ENCODE results near the gene PIK3R5. TPM values are rescaled to one million over a fixed set of nuclear protein-coding genes. Genes with fewer than 3 reads are reported as not detected.
A peak's percentile ranks its signal among the peaks of the same experiment; 100 is the strongest.
"Not testable (repeated sequence)": the region's sequence is repeated elsewhere in the genome, so short reads cannot be mapped to it uniquely, and the experiment has no call there.

The PIK3R5 gene
- total RNA-seq, 2 experiments from 2014 or later: 27.9 to 32.6 TPM

DNA sequence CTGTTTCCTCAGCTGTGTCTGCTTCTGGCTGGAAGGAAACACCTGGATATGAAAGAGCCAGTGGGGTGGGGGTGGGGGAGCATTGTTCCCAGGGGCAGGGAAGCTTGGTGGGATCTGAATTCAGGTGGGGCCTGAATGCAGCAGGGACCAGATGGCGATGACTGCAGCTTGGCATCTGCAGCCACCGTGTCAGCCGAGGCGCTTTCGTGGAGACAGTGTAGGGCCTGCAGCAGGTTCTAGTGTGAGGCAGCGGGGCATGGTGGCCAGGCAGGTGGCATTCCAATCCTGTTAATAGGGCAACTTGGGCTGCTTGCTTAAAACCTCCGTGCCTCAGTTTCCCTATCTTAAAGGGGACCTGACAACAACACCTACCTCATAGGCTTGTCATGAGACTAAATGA, 99.7 kb downstream of the PIK3R5 start:
- peaks cover 4% of the 10 kb centered on the region for H3K27me3 Mint-ChIP-seq
- peaks cover 27% of the 10 kb centered on the region for H3K4me1 Mint-ChIP-seq
- H3K4me3 Mint-ChIP-seq: no peak overlapping the region
- no peak overlapping the region for H3K27ac Mint-ChIP-seq
- no peaks in the 10 kb centered on the region for H3K36me3 Mint-ChIP-seq
- no peaks in the 10 kb centered on the region for H3K9me3 Mint-ChIP-seq
- DNase-seq: no peak

DNA sequence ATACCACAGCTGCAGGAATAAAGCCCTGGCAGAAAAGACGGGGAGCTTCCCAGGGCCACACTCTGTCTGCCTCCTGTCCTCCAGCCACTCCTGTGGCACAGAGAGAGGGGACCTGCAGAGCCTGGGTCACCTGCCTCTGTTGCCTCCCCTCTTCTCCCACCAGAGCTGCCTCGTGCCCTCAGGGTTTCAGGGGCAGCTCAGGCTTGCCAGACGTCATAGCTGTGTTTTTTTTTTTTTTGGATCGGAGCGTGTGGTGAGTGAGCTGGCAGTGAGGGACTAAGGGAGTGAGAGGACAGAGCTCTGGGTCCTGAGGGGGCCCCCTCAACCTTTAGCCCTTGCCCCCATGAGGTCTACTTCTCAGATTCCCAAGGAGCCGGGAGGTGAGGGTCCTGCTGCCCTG, 100.1 kb downstream of the PIK3R5 start:
- H3K27me3 Mint-ChIP-seq: peaks cover 4% of the 10 kb centered on the region
- no peaks in the 10 kb centered on the region for H3K9me3 Mint-ChIP-seq
- H3K4me1 Mint-ChIP-seq: peaks cover 27% of the 10 kb centered on the region
- no peak overlapping the region for H3K4me3 Mint-ChIP-seq
- no peak overlapping the region for H3K27ac Mint-ChIP-seq
- H3K36me3 Mint-ChIP-seq: no peaks in the 10 kb centered on the region
- DNase-seq: no peak

DNA sequence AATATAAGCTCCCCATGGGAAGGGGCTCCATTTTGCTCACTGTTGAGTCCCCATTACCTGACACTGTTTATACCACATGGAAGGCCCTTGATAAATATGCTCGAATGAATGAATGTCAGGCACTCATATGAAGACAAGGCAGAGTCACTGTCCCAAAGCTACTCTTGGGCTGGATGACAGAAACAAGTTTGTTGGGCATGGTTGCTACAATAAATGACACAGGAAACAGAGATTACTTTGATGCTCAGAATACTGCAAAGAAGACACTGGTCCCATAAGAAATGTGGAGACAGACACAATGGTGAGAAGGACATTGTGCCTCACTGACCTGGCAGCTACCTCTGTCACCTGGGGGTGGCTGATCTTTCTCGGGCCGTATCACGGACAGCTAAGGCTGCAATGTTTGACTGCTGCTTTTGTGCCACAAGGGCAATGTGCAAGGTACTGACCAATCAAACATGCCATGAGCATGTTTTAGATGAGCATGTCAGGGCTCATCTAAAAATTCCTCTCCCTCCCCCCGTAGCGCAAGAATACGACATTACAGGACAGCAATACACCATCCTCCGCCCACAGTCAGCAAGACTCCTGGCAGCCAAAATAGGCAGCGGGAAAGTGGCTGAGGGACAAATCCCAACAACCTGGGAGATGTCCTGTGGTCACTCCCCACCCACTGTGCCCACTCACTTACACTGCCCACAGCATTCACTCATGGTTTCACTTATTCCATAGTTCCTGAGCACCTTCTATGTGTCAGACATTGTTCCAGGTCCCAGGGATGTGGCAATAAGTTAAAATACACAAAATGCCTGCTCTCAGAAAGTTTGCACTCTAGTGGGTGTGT, 103.1 kb downstream of the PIK3R5 start:
- Mint-ChIP-seq H3K27me3 (no peaks in the 10 kb centered on the region), H3K9me3 (no peaks in the 10 kb centered on the region), H3K4me3 (no peak overlapping the region), H3K4me1 (peaks cover 38% of the 10 kb centered on the region), H3K27ac (no peak overlapping the region), H3K36me3 (no peaks in the 10 kb centered on the region)
- DNase-seq: no peak

DNA sequence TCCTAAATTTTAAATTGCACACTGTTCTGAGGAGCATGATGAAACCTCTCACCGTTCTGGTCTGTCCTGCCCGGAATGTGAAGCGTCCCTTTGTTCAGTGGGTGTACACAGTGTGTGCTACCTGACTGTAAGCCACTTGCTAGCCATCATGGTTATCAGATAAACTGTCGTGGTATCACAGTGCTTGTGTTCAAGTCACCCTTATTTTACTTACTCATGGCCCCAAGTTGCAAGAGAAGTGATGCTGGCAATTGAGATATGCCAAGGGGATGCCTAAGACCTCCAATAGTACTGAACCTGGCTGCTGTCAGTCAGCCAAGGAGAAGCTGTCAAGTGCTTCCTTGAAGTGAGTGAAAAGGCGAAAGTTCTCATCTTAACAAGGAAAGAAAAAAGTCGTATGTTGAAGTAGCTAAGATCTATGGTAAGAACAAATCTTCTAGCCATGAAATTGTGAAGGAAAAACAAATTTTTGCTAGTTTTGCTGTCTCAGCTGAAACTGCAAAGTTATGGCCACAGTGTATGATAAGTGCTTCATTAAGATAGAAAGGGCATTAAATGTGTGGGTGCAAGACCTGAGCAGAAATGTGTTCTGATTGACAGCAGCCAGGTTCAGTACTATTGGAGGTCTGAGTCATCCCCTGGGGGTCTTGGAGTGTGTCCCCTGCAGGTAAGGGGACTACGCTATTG, 103.9 kb downstream of the PIK3R5 start:
- Mint-ChIP-seq H3K36me3 (no peaks in the 10 kb centered on the region), H3K27ac (no peak overlapping the region)
- no peak for DNase-seq

DNA sequence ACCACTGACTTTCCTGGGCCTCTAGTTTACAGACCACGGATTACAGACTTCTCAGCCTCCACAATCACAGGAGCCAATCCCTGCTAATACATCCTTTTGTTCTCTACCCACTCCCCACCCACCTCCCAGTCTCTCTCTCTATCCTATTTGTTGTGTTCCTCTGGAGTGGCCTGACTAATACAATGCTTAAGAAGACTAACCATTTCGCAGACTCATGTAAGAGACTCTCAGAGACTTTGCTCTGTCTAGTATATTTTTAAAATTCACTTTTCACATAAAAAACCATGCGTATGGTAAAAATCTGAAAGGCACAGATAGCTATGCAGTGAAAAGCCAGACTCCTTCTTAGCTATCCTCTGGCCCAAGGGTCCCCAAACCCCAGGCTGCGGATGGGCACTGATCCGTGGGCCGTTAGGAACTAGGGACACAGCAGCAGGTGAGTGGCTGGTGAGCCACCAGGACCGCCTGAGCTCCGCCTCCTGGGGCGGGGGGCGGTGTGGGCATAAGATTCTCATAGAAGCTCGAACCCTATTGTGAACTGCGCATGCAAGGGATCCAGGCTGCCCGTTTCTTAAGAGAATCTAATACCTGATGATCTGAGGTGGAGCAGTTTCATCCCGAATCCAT, 105.6 kb downstream of the PIK3R5 start:
- Mint-ChIP-seq H3K4me3 (no peak overlapping the region), H3K27ac (peak overlapping the region; percentile 2), H3K27me3 (no peaks in the 10 kb centered on the region), H3K9me3 (no peaks in the 10 kb centered on the region), H3K4me1 (peaks cover 36% of the 10 kb centered on the region), H3K36me3 (no peaks in the 10 kb centered on the region)
- DNase-seq: no peak

More for the DNA sequence above, 103.9 kb downstream of the PIK3R5 start:
- no peaks in the 10 kb centered on the region for H3K9me3 Mint-ChIP-seq
- H3K27me3 Mint-ChIP-seq: no peaks in the 10 kb centered on the region
- peaks cover 38% of the 10 kb centered on the region for H3K4me1 Mint-ChIP-seq
- no peak overlapping the region for H3K4me3 Mint-ChIP-seq

DNA sequence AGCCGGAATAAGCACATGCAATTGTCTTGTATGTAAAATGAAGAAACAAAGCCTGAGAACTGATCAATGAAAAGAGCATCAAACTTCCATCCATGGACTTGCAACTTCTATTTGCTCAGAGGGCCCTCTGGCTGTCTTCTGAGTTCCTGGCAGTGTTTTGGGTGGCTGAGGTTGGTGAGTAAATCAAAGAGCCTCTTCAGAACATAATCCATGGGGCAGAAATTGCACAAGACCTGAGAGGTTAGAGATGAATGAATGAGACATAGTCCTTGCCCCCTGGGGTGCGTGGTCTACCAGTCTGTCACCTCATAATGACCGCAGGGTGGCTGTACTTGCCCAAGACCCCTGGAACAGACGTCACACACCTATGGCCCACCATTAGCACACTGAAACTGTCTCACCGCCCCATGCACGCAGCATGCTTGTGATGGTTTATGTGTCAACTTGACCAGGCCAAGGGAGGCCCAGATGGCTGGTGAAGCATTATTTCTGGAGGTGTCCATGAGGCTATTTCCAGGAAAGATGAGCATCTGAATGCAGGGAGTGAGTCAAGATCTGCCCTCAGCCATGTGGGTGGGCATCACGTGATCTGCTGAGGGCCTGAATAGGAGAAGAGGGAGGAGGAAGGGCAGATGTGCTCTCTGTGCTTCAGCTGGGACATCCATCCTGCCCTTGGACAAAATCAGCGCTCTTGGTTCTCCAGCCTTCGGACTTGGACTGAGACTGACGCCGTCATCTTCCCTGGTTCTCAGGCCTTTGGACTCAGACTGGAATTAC, 106.3 kb downstream of the PIK3R5 start:
- H3K36me3 Mint-ChIP-seq: no peaks in the 10 kb centered on the region
- no peak for DNase-seq
- no peaks in the 10 kb centered on the region for H3K27me3 Mint-ChIP-seq
- peak overlapping the region; percentile 73 for H3K27ac Mint-ChIP-seq
- H3K9me3 Mint-ChIP-seq: no peaks in the 10 kb centered on the region
- H3K4me1 Mint-ChIP-seq: peaks cover 36% of the 10 kb centered on the region
- no peak overlapping the region for H3K4me3 Mint-ChIP-seq

DNA sequence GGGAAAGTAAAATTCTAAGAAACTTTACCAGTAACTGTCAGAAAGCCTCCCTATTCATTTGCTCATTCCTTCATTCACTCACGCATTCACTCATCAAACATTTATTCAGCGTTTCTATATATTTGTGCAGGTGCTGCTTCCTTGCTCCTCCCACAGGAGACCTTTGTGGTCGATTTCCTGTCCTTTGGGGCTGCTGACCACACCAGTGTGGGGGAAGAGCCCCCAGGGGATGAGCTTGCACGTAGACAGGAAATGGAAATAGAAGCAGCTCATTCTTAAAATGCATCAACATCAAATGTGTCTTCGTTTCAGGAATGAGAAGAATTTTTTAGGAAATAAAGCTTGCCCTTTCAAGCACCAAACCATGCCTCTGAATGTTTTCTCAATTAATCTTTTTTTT, 107.6 kb downstream of the PIK3R5 start:
- Mint-ChIP-seq H3K27me3 (no peaks in the 10 kb centered on the region), H3K36me3 (no peaks in the 10 kb centered on the region)

DNA sequence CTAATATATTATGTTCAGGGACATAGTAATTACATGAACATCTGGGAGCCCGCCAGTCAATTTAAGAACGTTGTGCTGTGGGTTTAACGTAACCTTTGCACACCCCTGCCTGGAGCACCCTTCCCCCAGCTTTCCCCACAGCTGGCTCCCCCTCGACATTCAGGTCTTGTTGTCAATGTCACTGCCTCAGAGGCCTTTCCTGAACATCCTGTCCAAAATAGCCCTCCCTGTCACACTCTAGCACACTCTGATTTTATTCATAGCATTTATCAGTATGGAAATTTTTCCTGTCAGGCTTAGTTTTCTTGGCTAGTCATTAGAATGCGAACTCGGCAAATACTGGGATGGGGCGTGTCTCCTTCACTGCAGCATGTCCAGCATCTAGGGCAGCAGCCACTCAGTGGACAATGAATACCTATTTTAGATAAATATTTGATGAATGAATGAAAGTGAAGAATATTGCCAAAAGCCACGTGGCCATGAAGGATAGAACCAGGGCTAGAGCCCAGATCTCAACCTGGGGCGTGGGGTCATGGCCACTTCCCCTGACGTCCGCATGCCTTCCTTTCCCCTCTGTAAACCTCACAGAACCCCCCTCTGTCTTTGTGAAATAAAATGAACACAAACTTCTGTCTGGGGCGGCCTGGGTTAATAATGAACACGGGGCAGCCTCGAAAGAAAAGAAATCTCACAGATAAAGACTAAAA, 108.5 kb downstream of the PIK3R5 start:
- H3K27me3 Mint-ChIP-seq: no peaks in the 10 kb centered on the region

More for the DNA sequence above, 107.6 kb downstream of the PIK3R5 start:
- Mint-ChIP-seq H3K27ac (peak overlapping the region; percentile 86), H3K9me3 (no peaks in the 10 kb centered on the region), H3K4me1 (peaks cover 36% of the 10 kb centered on the region), H3K4me3 (peak overlapping the region; percentile 60)
- DNase-seq: peak; percentile 75

DNA sequence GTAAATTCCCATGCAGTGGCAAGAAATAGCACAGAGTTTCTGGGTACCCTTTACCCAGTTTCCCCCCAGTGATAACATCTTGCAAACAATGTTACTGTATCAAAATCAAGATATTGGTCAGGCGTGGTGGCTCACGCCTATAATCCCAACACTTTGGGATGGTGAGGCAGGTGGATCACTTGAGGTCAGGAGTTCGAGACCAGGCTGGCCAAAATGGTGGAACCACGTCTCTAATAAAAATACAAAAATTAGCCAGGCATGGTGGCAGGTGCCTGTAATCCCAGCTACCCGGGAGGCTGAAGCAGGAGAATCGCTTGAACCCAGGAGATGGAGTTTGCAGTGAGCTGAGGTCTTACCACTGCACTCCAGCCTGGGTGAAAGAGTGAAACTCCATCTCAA, 109.3 kb downstream of the PIK3R5 start:
- H3K27me3 Mint-ChIP-seq, H3K4me3 Mint-ChIP-seq, DNase-seq, H3K36me3 Mint-ChIP-seq, H3K27ac Mint-ChIP-seq, H3K9me3 Mint-ChIP-seq: not testable (repeated sequence)
- peaks cover 27% of the 10 kb centered on the region for H3K4me1 Mint-ChIP-seq

More for the DNA sequence above, 108.5 kb downstream of the PIK3R5 start:
- H3K4me3 Mint-ChIP-seq: peak overlapping the region; percentile 32
- no peaks in the 10 kb centered on the region for H3K36me3 Mint-ChIP-seq
- peak overlapping the region; percentile 45 for H3K27ac Mint-ChIP-seq
- peaks cover 32% of the 10 kb centered on the region for H3K4me1 Mint-ChIP-seq
- DNase-seq: no peak
- no peaks in the 10 kb centered on the region for H3K9me3 Mint-ChIP-seq

DNA sequence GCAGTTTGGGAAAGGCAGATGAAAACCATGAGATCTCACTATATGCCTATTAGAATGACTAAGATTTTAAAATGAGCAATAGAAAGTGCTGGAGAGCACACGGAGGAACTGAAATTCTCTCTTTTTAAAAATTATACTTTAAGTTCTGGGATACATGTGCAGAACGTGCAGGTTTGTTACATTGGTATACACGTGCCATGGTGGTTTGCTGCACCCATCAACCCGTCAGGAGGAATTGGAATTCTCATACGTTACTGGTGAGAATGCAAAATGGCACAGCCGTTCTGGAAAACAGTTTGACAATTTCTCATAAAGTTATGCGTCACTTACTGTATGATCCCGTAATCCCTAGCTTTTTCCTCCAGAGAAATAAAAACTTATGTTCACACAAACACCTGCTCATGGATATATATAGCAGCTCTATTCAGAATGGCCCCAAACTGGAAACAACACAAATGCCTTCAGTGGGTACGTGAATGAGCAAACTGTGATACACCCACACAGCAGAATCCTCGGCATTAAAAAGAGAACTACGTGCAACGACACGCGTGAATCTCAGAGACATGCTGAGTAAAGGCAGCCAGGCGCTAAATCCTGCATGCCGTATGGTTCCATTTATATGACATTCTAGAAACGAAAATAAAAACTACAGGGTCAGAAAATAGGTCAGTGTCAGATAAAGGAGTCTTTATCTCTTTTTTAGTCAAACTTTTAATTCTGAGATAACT, 109.9 kb downstream of the PIK3R5 start:
- Mint-ChIP-seq H3K27me3 (no peaks in the 10 kb centered on the region), H3K4me1 (peaks cover 26% of the 10 kb centered on the region), H3K36me3 (no peaks in the 10 kb centered on the region), H3K27ac (no peak overlapping the region), H3K9me3 (no peaks in the 10 kb centered on the region), H3K4me3 (no peak overlapping the region)
- DNase-seq: no peak

DNA sequence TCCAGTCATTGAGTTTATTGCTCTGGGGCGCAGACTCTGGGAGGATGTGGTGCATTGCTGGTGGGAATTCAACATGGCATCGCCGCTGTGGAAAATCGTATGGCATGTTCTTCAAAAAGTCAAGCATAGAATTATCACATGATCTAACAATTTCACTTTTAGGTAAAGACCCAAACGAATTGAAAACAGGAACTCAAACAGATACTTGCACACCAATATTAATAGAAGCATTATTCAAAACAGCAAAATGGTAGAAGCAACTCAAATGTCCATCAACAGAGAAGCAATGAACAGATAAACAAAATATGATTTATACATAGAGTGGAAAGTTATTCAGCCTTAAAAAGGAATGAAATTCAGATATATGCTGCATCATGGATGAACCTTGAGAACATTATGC, 113.9 kb downstream of the PIK3R5 start:
- H3K27me3 Mint-ChIP-seq: no peaks in the 10 kb centered on the region
- H3K27ac Mint-ChIP-seq: no peak overlapping the region
- H3K4me3 Mint-ChIP-seq: no peak overlapping the region

DNA sequence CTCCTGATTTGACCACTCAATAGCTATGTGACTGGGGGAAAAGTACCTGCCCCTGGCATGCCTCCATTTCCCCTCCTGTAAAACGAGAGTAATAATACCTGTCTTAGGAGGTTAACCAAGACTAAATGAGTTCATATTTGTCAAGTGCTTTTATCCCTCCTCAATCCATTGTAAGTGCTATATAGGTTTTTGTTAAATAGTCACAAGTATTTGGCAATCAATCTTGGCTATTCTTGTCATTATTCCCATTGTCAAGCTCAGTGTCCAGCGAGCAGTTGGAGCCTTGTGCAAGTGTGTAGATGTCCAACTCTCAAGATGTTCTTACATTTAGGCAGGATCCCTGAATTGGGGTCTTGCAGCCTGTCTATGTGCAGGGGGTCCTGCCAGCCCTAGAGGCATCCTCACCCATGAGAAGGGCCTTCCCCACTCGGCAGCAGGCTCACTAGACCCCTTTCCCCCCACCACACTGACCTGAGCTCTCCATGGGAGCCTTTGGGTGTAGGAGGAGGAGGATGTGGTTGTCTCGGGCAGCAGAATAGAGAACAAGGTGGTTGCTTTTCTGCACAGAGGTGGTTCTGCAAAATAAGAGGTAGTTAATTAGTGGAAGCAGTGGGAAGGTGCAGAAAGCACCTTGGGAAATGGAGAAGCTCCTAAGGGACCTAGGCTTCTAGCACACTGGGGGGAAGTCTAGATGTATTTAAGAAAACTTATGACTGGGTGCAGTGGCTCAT, 116.0 kb downstream of the PIK3R5 start:
- Mint-ChIP-seq H3K27me3 (no peaks in the 10 kb centered on the region), H3K27ac (no peak overlapping the region), H3K36me3 (peaks cover 3% of the 10 kb centered on the region), H3K4me1 (peaks cover 6% of the 10 kb centered on the region), H3K9me3 (peaks cover 6% of the 10 kb centered on the region), H3K4me3 (no peak overlapping the region)
- DNase-seq: no peak

More for the DNA sequence above, 113.9 kb downstream of the PIK3R5 start:
- Mint-ChIP-seq H3K36me3 (peaks cover 2% of the 10 kb centered on the region), H3K9me3 (no peaks in the 10 kb centered on the region), H3K4me1 (peaks cover 6% of the 10 kb centered on the region)
- no peak for DNase-seq

DNA sequence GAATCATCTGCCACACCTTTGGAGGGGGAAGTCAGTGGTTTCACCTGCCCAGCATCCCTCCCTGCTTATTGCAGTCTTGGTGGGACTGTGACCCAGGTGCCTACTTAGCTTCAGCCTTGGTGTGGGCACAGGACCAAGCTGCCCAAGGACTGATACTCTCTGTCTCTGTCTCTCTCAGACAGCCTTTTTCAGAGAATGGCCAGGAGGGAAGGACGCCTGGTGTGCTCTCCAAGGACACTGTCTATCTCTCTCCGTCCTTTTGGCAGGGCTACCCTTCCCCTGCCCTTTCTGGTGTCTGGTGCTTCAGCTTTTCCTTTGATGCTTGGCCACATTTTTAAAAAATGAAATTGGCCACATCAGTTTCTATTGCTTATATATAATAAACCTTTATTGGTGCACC, 117.6 kb downstream of the PIK3R5 start:
- Mint-ChIP-seq H3K27ac (no peak overlapping the region), H3K9me3 (peaks cover 6% of the 10 kb centered on the region), H3K4me1 (peaks cover 6% of the 10 kb centered on the region), H3K36me3 (peaks cover 3% of the 10 kb centered on the region), H3K27me3 (no peaks in the 10 kb centered on the region), H3K4me3 (no peak overlapping the region)
- no peak for DNase-seq
